ENCODE measurements around the gene SLCO4A1. TPM values are rescaled to one million over a fixed set of nuclear protein-coding genes. Genes with fewer than 3 reads are reported as not detected.

SLCO4A1 gene
- total RNA-seq, 2 experiments from 2014 or later: 66.5 to 68.4 TPM

DNA sequence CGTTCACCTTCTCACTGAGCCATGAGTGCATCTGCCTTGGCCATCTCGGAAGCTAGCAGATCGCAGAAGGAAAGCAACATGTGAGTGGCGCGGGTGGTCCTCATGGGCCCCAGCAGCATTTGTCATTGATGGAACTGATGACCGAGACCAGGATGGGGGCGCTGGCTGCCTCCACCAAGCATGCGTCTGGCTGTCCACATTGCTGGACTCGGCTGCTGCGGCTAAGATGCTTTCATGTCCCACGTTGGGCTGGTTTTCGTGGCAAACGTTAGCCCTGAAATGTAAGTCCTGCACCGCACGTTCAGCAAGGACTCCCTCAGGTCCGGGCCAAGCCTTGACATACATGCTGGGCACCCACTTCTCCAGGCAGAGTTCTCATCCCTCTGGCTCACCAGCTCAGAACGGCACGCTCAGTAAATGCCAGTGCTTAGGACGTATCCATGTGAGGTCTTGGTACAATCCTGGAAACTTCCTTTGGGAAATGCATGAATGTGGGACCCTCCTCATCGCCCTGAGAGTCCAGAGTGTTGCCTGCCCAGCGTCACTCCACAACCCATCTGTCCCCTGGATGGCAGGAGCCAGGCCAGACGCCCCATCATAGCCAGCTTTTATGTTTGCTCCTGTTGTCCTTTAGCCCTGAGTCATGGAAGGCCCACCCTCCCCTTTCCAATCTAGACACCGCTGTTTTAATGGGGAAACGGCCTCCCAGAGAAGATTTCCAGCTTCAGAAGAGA, 8.4 kb downstream of the SLCO4A1 start:
- CTCF ChIA-PET: interaction anchor here (0.8 to 3.6 kb wide), 8 partner anchors 8 to 157 kb away, joined by 3 to 19 read pairs (median 6); partner anchors contain the start of genes MRGBP and SLCO4A1
- peaks cover 46% of the 10 kb centered on the region for H3K4me1 Mint-ChIP-seq (ENCODE audit: low read depth)
- H3K9me3 Mint-ChIP-seq: no peaks in the 10 kb centered on the region
- TF ChIP-seq, protein P1, sequence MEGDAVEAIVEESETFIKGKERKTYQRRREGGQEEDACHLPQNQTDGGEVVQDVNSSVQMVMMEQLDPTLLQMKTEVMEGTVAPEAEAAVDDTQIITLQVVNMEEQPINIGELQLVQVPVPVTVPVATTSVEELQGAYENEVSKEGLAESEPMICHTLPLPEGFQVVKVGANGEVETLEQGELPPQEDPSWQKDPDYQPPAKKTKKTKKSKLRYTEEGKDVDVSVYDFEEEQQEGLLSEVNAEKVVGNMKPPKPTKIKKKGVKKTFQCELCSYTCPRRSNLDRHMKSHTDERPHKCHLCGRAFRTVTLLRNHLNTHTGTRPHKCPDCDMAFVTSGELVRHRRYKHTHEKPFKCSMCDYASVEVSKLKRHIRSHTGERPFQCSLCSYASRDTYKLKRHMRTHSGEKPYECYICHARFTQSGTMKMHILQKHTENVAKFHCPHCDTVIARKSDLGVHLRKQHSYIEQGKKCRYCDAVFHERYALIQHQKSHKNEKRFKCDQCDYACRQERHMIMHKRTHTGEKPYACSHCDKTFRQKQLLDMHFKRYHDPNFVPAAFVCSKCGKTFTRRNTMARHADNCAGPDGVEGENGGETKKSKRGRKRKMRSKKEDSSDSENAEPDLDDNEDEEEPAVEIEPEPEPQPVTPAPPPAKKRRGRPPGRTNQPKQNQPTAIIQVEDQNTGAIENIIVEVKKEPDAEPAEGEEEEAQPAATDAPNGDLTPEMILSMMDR (IDR thresholded peaks at IDR 0.05): no peak
- no peak for DNase-seq
- H3K4me3 Mint-ChIP-seq: peak overlapping the region; percentile 64
- POLR2A ChIA-PET: interaction anchor here (0.7 to 2.3 kb wide), 11 partner anchors 9 to 584 kb away, joined by 3 to 23 read pairs (median 4); partner anchors contain the start of genes OGFR and SLCO4A1
- H3K27ac Mint-ChIP-seq: peak overlapping the region; percentile 94
- intact Hi-C loops (cut with micrococcal nuclease): loop anchor here (10.0 kb wide), 1 partner anchor 144 kb away; the partner anchor contains the start of gene MRGBP
- H3K27me3 Mint-ChIP-seq: no peaks in the 10 kb centered on the region
- H3K36me3 Mint-ChIP-seq (ENCODE audit: low read depth): peaks cover 28% of the 10 kb centered on the region
- no peak for ATAC-seq

DNA sequence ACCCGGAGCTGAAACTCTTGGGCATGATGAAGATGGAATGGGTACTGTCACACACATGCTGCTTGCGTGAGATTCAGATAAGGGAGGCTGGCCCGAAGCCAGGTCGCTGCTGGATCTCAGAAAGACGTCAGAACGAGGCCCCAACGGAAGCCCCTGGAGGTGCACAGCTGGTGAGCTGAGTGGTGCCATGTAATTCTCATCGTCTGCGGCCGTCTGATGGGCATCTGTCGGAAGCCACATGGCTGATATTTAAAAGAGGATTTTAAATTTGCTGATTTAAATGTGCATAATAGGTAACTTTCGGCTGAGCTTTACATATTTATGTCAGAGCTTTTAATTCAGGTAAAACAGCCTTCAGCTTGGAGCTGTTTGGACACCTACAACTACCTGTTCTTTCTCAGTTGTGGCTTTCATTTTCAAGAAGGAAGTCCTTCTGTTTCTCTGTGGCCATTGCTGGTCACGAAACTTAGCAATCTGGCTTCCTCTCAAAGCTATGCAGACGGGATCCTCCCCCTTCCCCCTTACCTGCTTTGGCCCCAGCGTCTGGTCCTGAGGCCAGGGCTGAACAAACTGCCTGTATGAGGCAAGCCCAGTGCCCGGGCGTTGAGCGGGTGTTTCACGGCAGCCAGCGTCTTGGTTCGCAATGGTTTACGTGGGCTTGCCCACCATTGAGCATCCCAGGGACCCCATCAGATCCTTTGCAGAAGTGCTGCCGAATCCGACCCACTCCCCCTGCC, 9.2 kb downstream of the SLCO4A1 start:
- no peaks in the 10 kb centered on the region for H3K9me3 Mint-ChIP-seq
- peak overlapping the region; percentile 64 for H3K4me3 Mint-ChIP-seq
- peaks cover 46% of the 10 kb centered on the region for H3K4me1 Mint-ChIP-seq (ENCODE audit: low read depth)

DNA sequence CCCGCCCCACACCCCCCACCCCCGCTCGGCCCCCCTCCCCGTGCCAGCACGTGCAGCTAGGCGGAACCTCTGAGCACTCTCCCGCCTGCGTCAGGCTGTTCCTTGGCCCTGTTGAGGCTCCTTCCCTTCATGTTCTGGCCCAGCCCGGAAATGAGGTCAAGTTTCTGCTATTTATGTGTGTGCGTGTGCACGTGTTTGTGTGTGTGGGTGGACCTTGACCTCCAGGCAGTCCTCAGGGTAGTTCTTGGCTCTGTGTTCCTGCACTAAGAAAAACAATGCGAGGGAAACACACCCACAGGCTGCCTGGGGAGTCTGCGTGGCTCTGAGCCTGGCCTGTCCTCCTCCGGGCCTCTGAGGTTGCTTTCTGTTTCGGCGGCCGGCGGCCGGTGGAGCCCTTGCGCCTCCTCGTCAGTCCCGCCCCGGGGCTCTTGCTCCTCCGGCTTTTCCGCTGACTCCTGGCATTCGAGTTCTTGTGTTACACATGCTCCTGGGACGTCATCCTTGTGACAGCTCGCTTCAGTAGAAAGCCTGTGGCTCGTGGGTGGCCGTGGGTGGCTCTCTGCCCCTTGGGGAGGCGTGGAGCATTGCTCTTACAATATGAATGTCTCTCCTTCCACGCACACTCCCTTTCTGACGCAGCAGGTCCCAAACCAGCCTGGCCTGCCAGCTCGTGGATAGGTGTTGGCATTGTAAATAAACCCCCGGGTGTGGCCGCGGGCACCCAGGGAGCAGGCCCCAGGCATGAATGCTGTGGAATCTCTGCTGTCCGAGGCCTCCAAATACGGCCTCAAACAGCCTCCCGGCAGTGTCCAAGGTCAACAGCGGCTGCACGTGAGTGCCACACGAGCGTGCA, 10.0 kb downstream of the SLCO4A1 start:
- Mint-ChIP-seq H3K9me3 (no peaks in the 10 kb centered on the region), H3K27me3 (no peaks in the 10 kb centered on the region), H3K27ac (peak overlapping the region; percentile 94), H3K4me1 (ENCODE audit: low read depth) (peaks cover 39% of the 10 kb centered on the region), H3K4me3 (peak overlapping the region; percentile 62), H3K36me3 (ENCODE audit: low read depth) (peaks cover 29% of the 10 kb centered on the region)
- ATAC-seq (peak; percentile 73), DNase-seq (peak; percentile 87)
- intact Hi-C loops (cut with micrococcal nuclease): loop anchor here (10.0 kb wide), 1 partner anchor 143 kb away; the partner anchor contains the start of gene MRGBP
- POLR2A ChIA-PET: interaction anchor here (1.2 to 2.3 kb wide), 4 partner anchors 10 to 49 kb away, joined by 4 to 23 read pairs (median 7); partner anchors contain the start of gene SLCO4A1
- CTCF ChIA-PET: interaction anchor here (1.1 to 3.6 kb wide), 5 partner anchors 10 to 156 kb away, joined by 4 to 19 read pairs (median 9); partner anchors contain the start of gene SLCO4A1
- TF ChIP-seq, protein P1 (IDR thresholded peaks at IDR 0.05): no peak

More for the DNA sequence above, 9.2 kb downstream of the SLCO4A1 start:
- TF ChIP-seq, protein P1 (IDR thresholded peaks at IDR 0.05): no peak
- Mint-ChIP-seq H3K36me3 (ENCODE audit: low read depth) (peaks cover 33% of the 10 kb centered on the region), H3K27me3 (no peaks in the 10 kb centered on the region), H3K27ac (peak overlapping the region; percentile 94)
- POLR2A ChIA-PET: interaction anchor here (0.7 to 2.3 kb wide), 11 partner anchors 10 to 584 kb away, joined by 3 to 23 read pairs (median 4); partner anchors contain the start of genes OGFR and SLCO4A1
- intact Hi-C loops (cut with micrococcal nuclease): loop anchor here (10.0 kb wide), 1 partner anchor 143 kb away; the partner anchor contains the start of gene MRGBP
- ATAC-seq: peak; percentile 77
- CTCF ChIA-PET: interaction anchor here (0.8 to 3.6 kb wide), 7 partner anchors 9 to 157 kb away, joined by 3 to 19 read pairs (median 7); partner anchors contain the start of genes MRGBP and SLCO4A1
- peak; percentile 96 for DNase-seq

DNA sequence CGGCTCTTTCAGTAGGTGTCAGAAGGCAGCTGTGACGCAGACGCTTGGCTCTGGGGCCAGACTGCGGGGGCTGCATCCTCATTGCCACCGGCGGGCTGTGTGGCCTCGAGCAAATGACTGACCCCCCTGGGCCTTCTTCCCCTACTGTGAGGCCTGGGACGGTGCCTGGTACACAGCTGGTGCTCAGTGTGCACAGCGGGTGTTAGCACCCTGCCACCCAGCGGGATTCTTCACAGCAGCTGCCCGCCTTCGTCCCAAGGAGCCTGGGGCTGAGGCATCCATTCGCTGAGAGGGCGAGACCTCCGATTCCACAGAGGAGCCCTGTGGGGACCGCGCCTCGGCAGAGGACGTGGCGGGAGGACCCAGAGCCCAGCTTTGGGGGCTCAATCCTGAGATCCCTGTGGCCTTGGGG, 10.6 kb downstream of the SLCO4A1 start:
- CTCF ChIA-PET: interaction anchor here (1.5 kb wide), 1 partner anchor 153 kb away, joined by 4 read pairs; no protein-coding TSS in a partner anchor
- no peak overlapping the region for H3K4me3 Mint-ChIP-seq
- peaks cover 39% of the 10 kb centered on the region for H3K4me1 Mint-ChIP-seq (ENCODE audit: low read depth)
- intact Hi-C loops (cut with micrococcal nuclease): loop anchor here (10.0 kb wide), 1 partner anchor 142 kb away; the partner anchor contains the start of gene MRGBP
- H3K27ac Mint-ChIP-seq: no peak overlapping the region
- peaks cover 29% of the 10 kb centered on the region for H3K36me3 Mint-ChIP-seq (ENCODE audit: low read depth)
- DNase-seq (no peak), ATAC-seq (no peak)
- POLR2A ChIA-PET: interaction anchor here (1.0 kb wide), 1 partner anchor 9 kb away, joined by 4 read pairs; no protein-coding TSS in a partner anchor
- TF ChIP-seq, protein P1 (IDR thresholded peaks at IDR 0.05): no peak
- no peaks in the 10 kb centered on the region for H3K27me3 Mint-ChIP-seq
- H3K9me3 Mint-ChIP-seq: no peaks in the 10 kb centered on the region
